ENCODE data around the gene MEN1. TPM values are rescaled to one million over a fixed set of nuclear protein-coding genes. Genes with fewer than 3 reads are reported as not detected.
A peak's percentile ranks its signal among the peaks of the same experiment; 100 is the strongest.

MEN1 gene
- total RNA-seq, 3 donors from 2014 or later: 19.3 to 26.4 (median 21.9) TPM

DNA sequence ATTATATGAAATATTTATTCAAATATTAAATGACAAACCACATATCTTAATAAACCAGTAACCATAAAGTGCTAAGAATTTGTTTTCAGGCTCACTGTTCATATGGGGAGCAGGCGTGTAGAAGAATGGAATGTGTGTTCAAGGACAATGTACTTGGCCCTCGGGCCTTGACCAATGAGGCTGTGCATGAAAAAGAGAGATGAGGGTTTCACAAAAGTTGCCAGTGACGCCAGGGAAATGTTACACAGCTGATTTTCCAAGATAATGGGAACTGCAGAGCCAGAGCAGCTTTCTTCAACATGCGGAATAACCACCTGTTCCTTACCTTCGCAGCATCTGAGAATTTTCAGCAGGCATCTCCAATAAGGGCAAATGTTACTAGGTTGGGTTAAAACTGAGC lies 36.2 kb downstream of the MEN1 start:
- TF ChIP-seq, protein P1, sequence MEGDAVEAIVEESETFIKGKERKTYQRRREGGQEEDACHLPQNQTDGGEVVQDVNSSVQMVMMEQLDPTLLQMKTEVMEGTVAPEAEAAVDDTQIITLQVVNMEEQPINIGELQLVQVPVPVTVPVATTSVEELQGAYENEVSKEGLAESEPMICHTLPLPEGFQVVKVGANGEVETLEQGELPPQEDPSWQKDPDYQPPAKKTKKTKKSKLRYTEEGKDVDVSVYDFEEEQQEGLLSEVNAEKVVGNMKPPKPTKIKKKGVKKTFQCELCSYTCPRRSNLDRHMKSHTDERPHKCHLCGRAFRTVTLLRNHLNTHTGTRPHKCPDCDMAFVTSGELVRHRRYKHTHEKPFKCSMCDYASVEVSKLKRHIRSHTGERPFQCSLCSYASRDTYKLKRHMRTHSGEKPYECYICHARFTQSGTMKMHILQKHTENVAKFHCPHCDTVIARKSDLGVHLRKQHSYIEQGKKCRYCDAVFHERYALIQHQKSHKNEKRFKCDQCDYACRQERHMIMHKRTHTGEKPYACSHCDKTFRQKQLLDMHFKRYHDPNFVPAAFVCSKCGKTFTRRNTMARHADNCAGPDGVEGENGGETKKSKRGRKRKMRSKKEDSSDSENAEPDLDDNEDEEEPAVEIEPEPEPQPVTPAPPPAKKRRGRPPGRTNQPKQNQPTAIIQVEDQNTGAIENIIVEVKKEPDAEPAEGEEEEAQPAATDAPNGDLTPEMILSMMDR (IDR thresholded peaks at IDR 0.05): no peak
- DNase-seq: no peak
- intact Hi-C loops (cut with DNase I, micrococcal nuclease): no loop called here
- Histone ChIP-seq H3K36me3 (ENCODE audit: low read depth) (peaks cover 33% of the 10 kb centered on the region), H3K9me3 (no peaks in the 10 kb centered on the region), H3K4me1 (ENCODE audit: low read depth) (peaks cover 15% of the 10 kb centered on the region), H3K4me3 (no peak overlapping the region)
- ATAC-seq: no peak

DNA sequence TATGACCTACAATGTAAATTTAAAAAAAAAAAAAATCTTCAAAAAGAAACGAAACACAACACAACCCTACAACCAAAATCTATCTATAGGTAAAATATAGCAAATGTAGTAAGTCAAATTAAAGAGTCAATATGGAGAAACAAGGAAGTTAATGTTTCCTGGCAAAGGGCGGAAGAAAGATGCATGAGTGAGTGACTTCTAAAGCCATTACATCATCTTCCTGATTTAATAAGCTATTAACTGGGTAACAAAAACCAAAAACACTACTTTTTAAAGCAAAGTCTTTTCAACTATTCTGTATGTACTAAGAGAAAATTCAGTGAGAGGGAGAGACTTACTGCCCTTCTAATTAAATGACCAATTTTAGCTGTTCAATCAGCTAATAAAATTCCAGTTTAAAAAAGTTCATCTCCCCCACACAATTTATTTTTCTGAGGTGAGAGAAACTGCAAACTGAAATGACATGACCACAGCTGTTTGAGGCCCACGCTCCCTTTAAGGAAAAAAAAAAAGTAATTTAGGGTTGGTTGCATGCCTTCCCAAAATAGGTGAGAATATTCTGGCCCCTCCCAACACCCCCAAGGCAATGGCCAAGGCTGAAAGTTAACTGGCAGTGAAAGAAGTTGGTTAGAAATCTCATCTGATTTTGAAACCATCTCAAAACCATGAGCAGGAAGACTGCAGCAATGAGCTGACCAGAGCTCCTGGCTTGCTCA lies 37.9 kb downstream of the MEN1 start:
- Histone ChIP-seq H3K4me3 (no peak overlapping the region), H3K9me3 (no peaks in the 10 kb centered on the region), H3K4me1 (ENCODE audit: low read depth) (peaks cover 15% of the 10 kb centered on the region), H3K36me3 (ENCODE audit: low read depth) (peaks cover 50% of the 10 kb centered on the region)
- ATAC-seq (no peak), DNase-seq (no peak)
- intact Hi-C loops (cut with DNase I, micrococcal nuclease): no loop called here
- TF ChIP-seq, protein P1 (IDR thresholded peaks at IDR 0.05): no peak

DNA sequence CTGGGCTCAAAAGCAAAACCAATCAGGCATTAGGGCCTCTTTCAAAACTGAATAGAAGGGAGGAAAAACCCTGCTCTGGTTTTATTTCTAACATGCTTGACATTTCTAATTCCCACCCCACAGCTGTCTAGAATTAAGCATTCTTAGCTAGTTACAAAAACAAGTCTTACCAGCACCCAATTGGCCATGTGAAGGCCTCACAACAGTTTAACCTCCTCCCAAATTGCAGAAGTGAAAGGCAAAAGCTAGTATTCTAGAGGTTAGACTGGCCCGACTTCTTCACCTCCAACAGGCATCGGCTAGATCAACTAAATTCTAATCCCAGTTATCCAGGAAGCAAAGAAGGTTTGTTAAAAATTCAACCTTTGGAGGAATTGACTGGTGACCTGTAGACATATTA lies 38.5 kb downstream of the MEN1 start:
- TF ChIP-seq, protein P1 (IDR thresholded peaks at IDR 0.05): no peak
- Histone ChIP-seq H3K9me3 (no peaks in the 10 kb centered on the region), H3K4me1 (ENCODE audit: low read depth) (peaks cover 9% of the 10 kb centered on the region), H3K4me3 (no peak overlapping the region), H3K36me3 (ENCODE audit: low read depth) (peaks cover 56% of the 10 kb centered on the region)
- peak; percentile 12 for ATAC-seq
- DNase-seq: no peak
- intact Hi-C loops (cut with DNase I, micrococcal nuclease): no loop called here

DNA sequence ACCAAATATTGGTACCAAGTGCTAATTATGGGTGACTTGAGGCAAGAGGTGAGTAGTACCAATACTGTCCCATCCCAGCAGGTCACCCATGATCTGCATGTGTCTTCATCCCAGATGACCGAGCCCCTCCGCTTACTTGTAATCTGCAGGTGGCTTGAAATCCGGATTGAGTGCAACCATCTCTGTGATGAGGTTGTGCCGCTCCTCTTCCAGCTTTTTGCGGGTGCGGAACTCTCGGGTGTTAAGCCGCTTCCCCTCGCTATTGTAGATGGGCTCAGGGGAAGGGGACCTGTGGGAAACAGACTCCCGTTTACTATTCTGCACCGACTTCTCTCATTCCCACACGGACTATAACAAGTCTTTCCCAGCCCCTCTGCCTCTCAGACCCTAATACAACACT lies 40.2 kb downstream of the MEN1 start:
- Histone ChIP-seq H3K9me3 (no peaks in the 10 kb centered on the region), H3K36me3 (ENCODE audit: low read depth) (peaks cover 66% of the 10 kb centered on the region), H3K4me1 (ENCODE audit: low read depth) (peaks cover 1% of the 10 kb centered on the region), H3K4me3 (no peak overlapping the region)
- intact Hi-C loops (cut with DNase I, micrococcal nuclease): no loop called here
- TF ChIP-seq, protein P1 (IDR thresholded peaks at IDR 0.05): no peak
- ATAC-seq (no peak), DNase-seq (peak in 2 of 3 donors; percentile 14 to 33)

DNA sequence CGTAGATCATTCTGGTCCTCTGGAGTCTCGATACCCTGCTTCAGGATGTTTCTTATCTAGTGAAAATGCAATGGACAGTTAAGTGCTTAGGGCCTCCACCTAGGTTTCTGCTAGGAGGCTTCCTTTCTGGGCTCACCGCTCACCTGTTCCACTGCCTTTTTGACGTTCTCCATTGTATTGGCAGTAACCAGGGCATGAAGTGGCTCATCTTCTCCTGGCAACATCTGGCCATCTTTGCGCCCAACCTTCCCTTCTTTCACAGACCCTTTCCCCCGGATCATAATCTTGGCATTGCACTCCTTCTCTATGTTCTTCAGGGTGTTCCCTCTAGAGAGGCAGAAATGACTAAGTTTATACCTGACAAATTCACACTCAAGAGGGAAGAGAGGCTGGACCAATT lies 41.1 kb downstream of the MEN1 start:
- TF ChIP-seq, protein P1 (IDR thresholded peaks at IDR 0.05): no peak
- Histone ChIP-seq H3K36me3 (ENCODE audit: low read depth) (peaks cover 63% of the 10 kb centered on the region), H3K4me3 (no peak overlapping the region), H3K4me1 (ENCODE audit: low read depth) (peaks cover 6% of the 10 kb centered on the region), H3K9me3 (no peaks in the 10 kb centered on the region)
- DNase-seq (no peak), ATAC-seq (no peak)
- intact Hi-C loops (cut with DNase I, micrococcal nuclease): no loop called here
